Measurements from ENCODE around the gene MTCH1. TPM values are rescaled to one million over a fixed set of nuclear protein-coding genes. Genes with fewer than 3 reads are reported as not detected.

MTCH1 gene
- 100 to 1,000 TPM; 129 to 139 TPM for total RNA-seq

GRCh38 chr6:36985808-36986703 lies at the start of gene MTCH1:
MTCH1 (minus strand) TSS chr6:36986196; CDS start chr6:36986173, 23 bp downstream.
- H3K27ac Mint-ChIP-seq, result peak within 1 kb of the TSS in 1 of 2 donors; percentile 99
- H3K9me3 Mint-ChIP-seq, result no peaks in the 10 kb centered on the region

GRCh38 chr6:37033819-37034795 lies 48.1 kb upstream of the MTCH1 start:
- peak; percentile 60 to 71 for ATAC-seq
- H3K27ac Mint-ChIP-seq, result peak overlapping the region; percentile 91 to 98
- H3K9me3 Mint-ChIP-seq, result peaks cover 0 to 4% of the 10 kb centered on the region in 2 donors
- peaks cover 0 to 24% of the 10 kb centered on the region in 2 donors for H3K36me3 Mint-ChIP-seq
- DNase-seq (ENCODE audit: low spot score in 2 of 2), result peak in 1 of 2 donors; percentile 41

More at GRCh38 chr6:36985808-36986703, at the start of gene MTCH1:
- peaks cover 7 to 12% of the 10 kb centered on the region in 2 donors for H3K36me3 Mint-ChIP-seq
- ATAC-seq (peak; percentile 89 to 91), DNase-seq (ENCODE audit: low spot score in 2 of 2) (peak; percentile 94 to 95)

- peak; percentile 62 to 74 for DNase-seq (ENCODE audit: low spot score in 2 of 2)
- Mint-ChIP-seq H3K9me3 (peaks cover 0 to 4% of the 10 kb centered on the region in 2 donors), H3K36me3 (peaks cover 0 to 19% of the 10 kb centered on the region in 2 donors), H3K27ac (peak overlapping the region; percentile 91 to 98)
- ATAC-seq, result peak; percentile 95
Measured at GRCh38 chr6:37033255-37033654, 47.3 kb upstream of the MTCH1 start.

- DNase-seq (ENCODE audit: low spot score in 2 of 2), result no peak
- peaks cover 0 to 4% of the 10 kb centered on the region in 2 donors for H3K9me3 Mint-ChIP-seq
- H3K36me3 Mint-ChIP-seq, result peaks cover 0 to 19% of the 10 kb centered on the region in 2 donors
- H3K27ac Mint-ChIP-seq, result peak overlapping the region; percentile 91 to 98
- ATAC-seq, result no peak
Measured at GRCh38 chr6:37032239-37032638, 46.2 kb upstream of the MTCH1 start.

- H3K9me3 Mint-ChIP-seq, result peaks cover 0 to 4% of the 10 kb centered on the region in 2 donors
- ATAC-seq, result no peak
- H3K27ac Mint-ChIP-seq, result no peak overlapping the region
- peaks cover 0 to 19% of the 10 kb centered on the region in 2 donors for H3K36me3 Mint-ChIP-seq
- no peak for DNase-seq (ENCODE audit: low spot score in 2 of 2)
Measured at GRCh38 chr6:37030599-37030998, 44.6 kb upstream of the MTCH1 start.

GRCh38 chr6:37029249-37029971 lies 43.4 kb upstream of the MTCH1 start:
- ATAC-seq (peak in 1 of 2 donors; percentile 46), DNase-seq (ENCODE audit: low spot score in 2 of 2) (peak; percentile 55 to 78)
- H3K27ac Mint-ChIP-seq, result peak overlapping the region; percentile 36 to 84
- peaks cover 0 to 19% of the 10 kb centered on the region in 2 donors for H3K36me3 Mint-ChIP-seq
- H3K9me3 Mint-ChIP-seq, result peaks cover 0 to 4% of the 10 kb centered on the region in 2 donors

- peaks cover 0 to 4% of the 10 kb centered on the region in 2 donors for H3K9me3 Mint-ChIP-seq
- H3K36me3 Mint-ChIP-seq, result peaks cover 0 to 19% of the 10 kb centered on the region in 2 donors
- DNase-seq (ENCODE audit: low spot score in 2 of 2) (no peak), ATAC-seq (no peak)
- no peak overlapping the region for H3K27ac Mint-ChIP-seq
Measured at GRCh38 chr6:37027811-37028469, 41.9 kb upstream of the MTCH1 start.

- peaks cover 0 to 4% of the 10 kb centered on the region in 2 donors for H3K9me3 Mint-ChIP-seq
- DNase-seq (ENCODE audit: low spot score in 2 of 2) (no peak), ATAC-seq (no peak)
- peak overlapping the region in 1 of 2 donors; percentile 81 for H3K27ac Mint-ChIP-seq
- H3K36me3 Mint-ChIP-seq, result peaks cover 0 to 14% of the 10 kb centered on the region in 2 donors
Measured at GRCh38 chr6:37027036-37027720, 41.2 kb upstream of the MTCH1 start.

GRCh38 chr6:37025621-37026466 lies 39.8 kb upstream of the MTCH1 start:
- DNase-seq (ENCODE audit: low spot score in 2 of 2), result no peak
- peaks cover 0 to 4% of the 10 kb centered on the region in 2 donors for H3K9me3 Mint-ChIP-seq
- peak overlapping the region; percentile 81 to 93 for H3K27ac Mint-ChIP-seq

GRCh38 chr6:37024656-37025337 lies 38.8 kb upstream of the MTCH1 start:
- peak; percentile 52 to 79 for DNase-seq (ENCODE audit: low spot score in 2 of 2)
- ATAC-seq, result peak; percentile 70 to 78
- no peaks in the 10 kb centered on the region for H3K9me3 Mint-ChIP-seq

More at GRCh38 chr6:37025621-37026466, 39.8 kb upstream of the MTCH1 start:
- peaks cover 0 to 10% of the 10 kb centered on the region in 2 donors for H3K36me3 Mint-ChIP-seq
- no peak for ATAC-seq

GRCh38 chr6:37022135-37022863 lies 36.3 kb upstream of the MTCH1 start:
- no peak for DNase-seq (ENCODE audit: low spot score in 2 of 2)
- ATAC-seq, result no peak
- H3K9me3 Mint-ChIP-seq, result no peaks in the 10 kb centered on the region
- peak overlapping the region; percentile 81 to 89 for H3K27ac Mint-ChIP-seq
- no peaks in the 10 kb centered on the region for H3K36me3 Mint-ChIP-seq

More at GRCh38 chr6:37024656-37025337, 38.8 kb upstream of the MTCH1 start:
- Mint-ChIP-seq H3K36me3 (no peaks in the 10 kb centered on the region), H3K27ac (peak overlapping the region; percentile 81 to 85)

- peak overlapping the region; percentile 4 to 81 for H3K27ac Mint-ChIP-seq
- H3K36me3 Mint-ChIP-seq, result no peaks in the 10 kb centered on the region
- H3K9me3 Mint-ChIP-seq, result no peaks in the 10 kb centered on the region
- peak; percentile 32 for ATAC-seq
- peak; percentile 67 to 69 for DNase-seq (ENCODE audit: low spot score in 2 of 2)
Measured at GRCh38 chr6:37021356-37022129, 35.5 kb upstream of the MTCH1 start.
